WTC11 (cell line): Measurements from ENCODE around the gene ZKSCAN1.
"Not testable (repeated sequence)": the region's sequence is repeated elsewhere in the genome, so short reads cannot be mapped to it uniquely, and the experiment has no call there.

Experiments
- ATF1 ChIP-seq: sonication (generic); formaldehyde crosslinking; IDR thresholded peaks from 2 replicates; pipeline ENCODE4 v1.8.1; 2023; ENCODE audit warnings: mild to moderate bottlenecking, moderate library complexity, missing genetic modification reagents
- ATF2 ChIP-seq: sonication (generic); formaldehyde crosslinking; IDR thresholded peaks from 2 replicates; pipeline ENCODE4 v1.8.1; 2022; ENCODE audit warnings: low read depth, missing genetic modification reagents, borderline replicate concordance
- CBFB ChIP-seq: sonication (generic); formaldehyde crosslinking; IDR thresholded peaks from 2 replicates; pipeline ENCODE4 v1.8.1; 2022; ENCODE audit warnings: mild to moderate bottlenecking, low read depth, missing genetic modification reagents
- FOXP4 ChIP-seq: sonication (generic); formaldehyde crosslinking; IDR thresholded peaks from 2 replicates; pipeline ENCODE4 v1.8.0; 2022; ENCODE audit warnings: mild to moderate bottlenecking, missing genetic modification reagents
- JUN ChIP-seq: sonication (generic); formaldehyde crosslinking; IDR thresholded peaks from 2 replicates; pipeline ENCODE4 v1.8.0; 2023; ENCODE audit warnings: mild to moderate bottlenecking, missing genetic modification reagents
- MAX ChIP-seq: sonication (generic); formaldehyde crosslinking; IDR thresholded peaks from 2 replicates; pipeline ENCODE4 v1.8.0; 2022; ENCODE audit warnings: mild to moderate bottlenecking, missing genetic modification reagents
- TCF7 ChIP-seq: sonication (generic); formaldehyde crosslinking; IDR thresholded peaks from 2 replicates; pipeline ENCODE4 v1.8.0; 2022; ENCODE audit warnings: mild to moderate bottlenecking, low read depth, missing genetic modification reagents, moderate library complexity
- TEAD4 ChIP-seq: sonication (generic); formaldehyde crosslinking; IDR thresholded peaks from 2 replicates; pipeline ENCODE4 v1.8.0; 2022; ENCODE audit warnings: mild to moderate bottlenecking, missing genetic modification reagents
- ZBTB21 ChIP-seq: sonication (generic); formaldehyde crosslinking; IDR thresholded peaks from 2 replicates; pipeline ENCODE4 v1.8.1; 2023; ENCODE audit warnings: mild to moderate bottlenecking, missing genetic modification reagents, borderline replicate concordance
- ZNF121 ChIP-seq: sonication (generic); formaldehyde crosslinking; IDR thresholded peaks from 2 replicates; pipeline ENCODE4 v1.8.0; 2023; ENCODE audit warnings: missing genetic modification reagents
- ZNF232 ChIP-seq: sonication (generic); formaldehyde crosslinking; IDR thresholded peaks from 2 replicates; pipeline ENCODE4 v1.8.0; 2022; ENCODE audit warnings: mild to moderate bottlenecking, missing genetic modification reagents
- TF ChIP-seq, protein P1 (sequence below): fragments of 200-600 bp; IDR thresholded peaks from 2 replicates; pipeline ENCODE4 v1.8.0; 2022; ENCODE audit warnings: antibody characterized with exemption
- TF ChIP-seq, protein P2 (sequence below): sonication (generic); formaldehyde crosslinking; IDR thresholded peaks from 2 replicates; pipeline ENCODE4 v1.8.1; 2023; ENCODE audit warnings: mild to moderate bottlenecking, missing genetic modification reagents, moderate library complexity
- TF ChIP-seq, protein P3 (sequence below): sonication (generic); formaldehyde crosslinking; IDR thresholded peaks from 2 replicates; pipeline ENCODE4 v1.8.1; 2023; ENCODE audit warnings: mild to moderate bottlenecking, missing genetic modification reagents, borderline replicate concordance

DNA sequence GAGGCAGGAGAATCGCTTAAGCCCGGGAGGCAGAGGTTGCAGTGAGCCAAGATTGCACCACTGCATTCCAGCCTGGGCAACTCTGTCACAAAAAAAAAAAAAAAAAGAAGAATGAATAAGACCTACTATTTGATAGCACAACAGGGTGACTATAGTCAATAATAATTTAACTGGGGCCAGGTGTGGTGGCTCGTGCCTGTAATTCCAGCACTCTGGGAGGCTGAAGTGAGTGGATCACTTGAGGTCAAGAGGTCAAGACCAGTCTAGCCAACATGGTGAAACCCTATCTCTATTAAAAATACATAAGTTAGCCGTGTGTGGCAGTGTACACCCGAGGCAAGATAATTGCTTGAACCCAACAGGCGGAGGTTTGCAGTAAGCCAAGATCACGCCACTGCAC, 41.6 kb upstream of the ZKSCAN1 start:
- TF ChIP-seq, protein P1, sequence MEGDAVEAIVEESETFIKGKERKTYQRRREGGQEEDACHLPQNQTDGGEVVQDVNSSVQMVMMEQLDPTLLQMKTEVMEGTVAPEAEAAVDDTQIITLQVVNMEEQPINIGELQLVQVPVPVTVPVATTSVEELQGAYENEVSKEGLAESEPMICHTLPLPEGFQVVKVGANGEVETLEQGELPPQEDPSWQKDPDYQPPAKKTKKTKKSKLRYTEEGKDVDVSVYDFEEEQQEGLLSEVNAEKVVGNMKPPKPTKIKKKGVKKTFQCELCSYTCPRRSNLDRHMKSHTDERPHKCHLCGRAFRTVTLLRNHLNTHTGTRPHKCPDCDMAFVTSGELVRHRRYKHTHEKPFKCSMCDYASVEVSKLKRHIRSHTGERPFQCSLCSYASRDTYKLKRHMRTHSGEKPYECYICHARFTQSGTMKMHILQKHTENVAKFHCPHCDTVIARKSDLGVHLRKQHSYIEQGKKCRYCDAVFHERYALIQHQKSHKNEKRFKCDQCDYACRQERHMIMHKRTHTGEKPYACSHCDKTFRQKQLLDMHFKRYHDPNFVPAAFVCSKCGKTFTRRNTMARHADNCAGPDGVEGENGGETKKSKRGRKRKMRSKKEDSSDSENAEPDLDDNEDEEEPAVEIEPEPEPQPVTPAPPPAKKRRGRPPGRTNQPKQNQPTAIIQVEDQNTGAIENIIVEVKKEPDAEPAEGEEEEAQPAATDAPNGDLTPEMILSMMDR = not testable (repeated sequence)
- not testable (repeated sequence) for TF ChIP-seq CBFB (CRISPR knock-in tag); TCF7 (CRISPR knock-in tag); ZBTB21 (CRISPR knock-in tag); JUN (CRISPR knock-in tag); ATF2 (CRISPR knock-in tag); FOXP4 (CRISPR knock-in tag); TEAD4 (CRISPR knock-in tag); ZNF232 (CRISPR knock-in tag); MAX (CRISPR knock-in tag); ATF1 (CRISPR knock-in tag); ZNF121
- TF ChIP-seq, protein P2, sequence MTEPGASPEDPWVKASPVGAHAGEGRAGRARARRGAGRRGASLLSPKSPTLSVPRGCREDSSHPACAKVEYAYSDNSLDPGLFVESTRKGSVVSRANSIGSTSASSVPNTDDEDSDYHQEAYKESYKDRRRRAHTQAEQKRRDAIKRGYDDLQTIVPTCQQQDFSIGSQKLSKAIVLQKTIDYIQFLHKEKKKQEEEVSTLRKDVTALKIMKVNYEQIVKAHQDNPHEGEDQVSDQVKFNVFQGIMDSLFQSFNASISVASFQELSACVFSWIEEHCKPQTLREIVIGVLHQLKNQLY (CRISPR knock-in tag) = not testable (repeated sequence)
- TF ChIP-seq, protein P3, sequence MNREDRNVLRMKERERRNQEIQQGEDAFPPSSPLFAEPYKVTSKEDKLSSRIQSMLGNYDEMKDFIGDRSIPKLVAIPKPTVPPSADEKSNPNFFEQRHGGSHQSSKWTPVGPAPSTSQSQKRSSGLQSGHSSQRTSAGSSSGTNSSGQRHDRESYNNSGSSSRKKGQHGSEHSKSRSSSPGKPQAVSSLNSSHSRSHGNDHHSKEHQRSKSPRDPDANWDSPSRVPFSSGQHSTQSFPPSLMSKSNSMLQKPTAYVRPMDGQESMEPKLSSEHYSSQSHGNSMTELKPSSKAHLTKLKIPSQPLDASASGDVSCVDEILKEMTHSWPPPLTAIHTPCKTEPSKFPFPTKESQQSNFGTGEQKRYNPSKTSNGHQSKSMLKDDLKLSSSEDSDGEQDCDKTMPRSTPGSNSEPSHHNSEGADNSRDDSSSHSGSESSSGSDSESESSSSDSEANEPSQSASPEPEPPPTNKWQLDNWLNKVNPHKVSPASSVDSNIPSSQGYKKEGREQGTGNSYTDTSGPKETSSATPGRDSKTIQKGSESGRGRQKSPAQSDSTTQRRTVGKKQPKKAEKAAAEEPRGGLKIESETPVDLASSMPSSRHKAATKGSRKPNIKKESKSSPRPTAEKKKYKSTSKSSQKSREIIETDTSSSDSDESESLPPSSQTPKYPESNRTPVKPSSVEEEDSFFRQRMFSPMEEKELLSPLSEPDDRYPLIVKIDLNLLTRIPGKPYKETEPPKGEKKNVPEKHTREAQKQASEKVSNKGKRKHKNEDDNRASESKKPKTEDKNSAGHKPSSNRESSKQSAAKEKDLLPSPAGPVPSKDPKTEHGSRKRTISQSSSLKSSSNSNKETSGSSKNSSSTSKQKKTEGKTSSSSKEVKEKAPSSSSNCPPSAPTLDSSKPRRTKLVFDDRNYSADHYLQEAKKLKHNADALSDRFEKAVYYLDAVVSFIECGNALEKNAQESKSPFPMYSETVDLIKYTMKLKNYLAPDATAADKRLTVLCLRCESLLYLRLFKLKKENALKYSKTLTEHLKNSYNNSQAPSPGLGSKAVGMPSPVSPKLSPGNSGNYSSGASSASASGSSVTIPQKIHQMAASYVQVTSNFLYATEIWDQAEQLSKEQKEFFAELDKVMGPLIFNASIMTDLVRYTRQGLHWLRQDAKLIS (CRISPR knock-in tag) = not testable (repeated sequence)
